Measurements from ENCODE around the gene BCL11A.

The BCL11A gene

GRCh38 chr2:60456115-60456770, 97.2 kb downstream of the BCL11A start:
- DNase-seq, result no peak

GRCh38 chr2:60453872-60454271, 99.6 kb downstream of the BCL11A start:
- DNase-seq, result no peak

GRCh38 chr2:60453301-60453700, 100.2 kb downstream of the BCL11A start:
- DNase-seq, result no peak

- DNase-seq, result no peak
These were observed 103.0 kb downstream of the BCL11A start for GRCh38 chr2:60450488-60450887.

- DNase-seq, result no peak
These were observed 105.5 kb downstream of the BCL11A start for GRCh38 chr2:60447943-60448342.

- no peak for DNase-seq
These were observed 106.8 kb downstream of the BCL11A start for GRCh38 chr2:60446413-60447267.

GRCh38 chr2:60445684-60446179, 107.7 kb downstream of the BCL11A start:
- no peak for DNase-seq

- no peak for DNase-seq
These were observed 110.8 kb downstream of the BCL11A start for GRCh38 chr2:60442608-60443007.

GRCh38 chr2:60441800-60442199, 111.7 kb downstream of the BCL11A start:
- no peak for DNase-seq

- no peak for DNase-seq
These were observed 112.7 kb downstream of the BCL11A start for GRCh38 chr2:60440767-60441163.

- no peak for DNase-seq
These were observed 113.2 kb downstream of the BCL11A start for GRCh38 chr2:60440079-60440766.

- DNase-seq, result no peak
These were observed 114.1 kb downstream of the BCL11A start for GRCh38 chr2:60439219-60439974.

GRCh38 chr2:60438653-60439052, 114.8 kb downstream of the BCL11A start:
- DNase-seq, result no peak

- DNase-seq, result no peak
These were observed 115.3 kb downstream of the BCL11A start for GRCh38 chr2:60438131-60438530.

- no peak for DNase-seq
These were observed 116.3 kb downstream of the BCL11A start for GRCh38 chr2:60437080-60437696.

- no peak for DNase-seq
These were observed 120.3 kb downstream of the BCL11A start for GRCh38 chr2:60433018-60433596.

- DNase-seq, result no peak
These were observed 121.3 kb downstream of the BCL11A start for GRCh38 chr2:60432035-60432601.

GRCh38 chr2:60429681-60430080, 123.8 kb downstream of the BCL11A start:
- no peak for DNase-seq

GRCh38 chr2:60426880-60427279, 126.6 kb downstream of the BCL11A start:
- DNase-seq, result no peak

GRCh38 chr2:60426341-60426740, 127.1 kb downstream of the BCL11A start:
- DNase-seq, result no peak

- no peak for DNase-seq
These were observed 129.2 kb downstream of the BCL11A start for GRCh38 chr2:60424233-60424632.

GRCh38 chr2:60423505-60423904, 129.9 kb downstream of the BCL11A start:
- no peak for DNase-seq

All from cerebellar nuclear complex (tissue), 1 donor.